ENCODE measurements around the gene GPR89B. TPM values are rescaled to one million over a fixed set of nuclear protein-coding genes. Genes with fewer than 3 reads are reported as not detected.

The GPR89B gene
- total and polyA plus RNA-seq, 9 of the 15 experiments (the other 6 are each of a cell fraction or from before 2014, with no cell fraction given): 9.3 to 39.3 (median 19.6) TPM

GRCh38 chr1:147892731-147893214 lies 35.4 kb upstream of the GPR89B start (continued):
- TF ChIP-seq, protein P1, sequence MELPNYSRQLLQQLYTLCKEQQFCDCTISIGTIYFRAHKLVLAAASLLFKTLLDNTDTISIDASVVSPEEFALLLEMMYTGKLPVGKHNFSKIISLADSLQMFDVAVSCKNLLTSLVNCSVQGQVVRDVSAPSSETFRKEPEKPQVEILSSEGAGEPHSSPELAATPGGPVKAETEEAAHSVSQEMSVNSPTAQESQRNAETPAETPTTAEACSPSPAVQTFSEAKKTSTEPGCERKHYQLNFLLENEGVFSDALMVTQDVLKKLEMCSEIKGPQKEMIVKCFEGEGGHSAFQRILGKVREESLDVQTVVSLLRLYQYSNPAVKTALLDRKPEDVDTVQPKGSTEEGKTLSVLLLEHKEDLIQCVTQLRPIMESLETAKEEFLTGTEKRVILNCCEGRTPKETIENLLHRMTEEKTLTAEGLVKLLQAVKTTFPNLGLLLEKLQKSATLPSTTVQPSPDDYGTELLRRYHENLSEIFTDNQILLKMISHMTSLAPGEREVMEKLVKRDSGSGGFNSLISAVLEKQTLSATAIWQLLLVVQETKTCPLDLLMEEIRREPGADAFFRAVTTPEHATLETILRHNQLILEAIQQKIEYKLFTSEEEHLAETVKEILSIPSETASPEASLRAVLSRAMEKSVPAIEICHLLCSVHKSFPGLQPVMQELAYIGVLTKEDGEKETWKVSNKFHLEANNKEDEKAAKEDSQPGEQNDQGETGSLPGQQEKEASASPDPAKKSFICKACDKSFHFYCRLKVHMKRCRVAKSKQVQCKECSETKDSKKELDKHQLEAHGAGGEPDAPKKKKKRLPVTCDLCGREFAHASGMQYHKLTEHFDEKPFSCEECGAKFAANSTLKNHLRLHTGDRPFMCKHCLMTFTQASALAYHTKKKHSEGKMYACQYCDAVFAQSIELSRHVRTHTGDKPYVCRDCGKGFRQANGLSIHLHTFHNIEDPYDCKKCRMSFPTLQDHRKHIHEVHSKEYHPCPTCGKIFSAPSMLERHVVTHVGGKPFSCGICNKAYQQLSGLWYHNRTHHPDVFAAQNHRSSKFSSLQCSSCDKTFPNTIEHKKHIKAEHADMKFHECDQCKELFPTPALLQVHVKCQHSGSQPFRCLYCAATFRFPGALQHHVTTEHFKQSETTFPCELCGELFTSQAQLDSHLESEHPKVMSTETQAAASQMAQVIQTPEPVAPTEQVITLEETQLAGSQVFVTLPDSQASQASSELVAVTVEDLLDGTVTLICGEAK (IDR thresholded peaks at IDR 0.05): no peak
- TF ChIP-seq, protein P1 (CRISPR knock-in tag; IDR thresholded peaks at IDR 0.05): no peak
- TF ChIP-seq RAD21 (CRISPR knock-in tag; conservative IDR thresholded peaks at IDR 0.05 in 1 of 2, IDR thresholded peaks at IDR 0.05 in 1 of 2) (peak; percentile 81 to 89), ATF1 (CRISPR knock-in tag; IDR thresholded peaks at IDR 0.05) (no peak), ATF1 (tag; IDR thresholded peaks at IDR 0.05) (no peak), SMC3 (conservative IDR thresholded peaks at IDR 0.05; ENCODE audit: insufficient read depth, low read depth, low read length) (peak; percentile 69), COPS2 (conservative IDR thresholded peaks at IDR 0.05) (no peak)

All from K562 (cell line).